ENCODE measurements around the gene GPR17. TPM values are rescaled to one million over a fixed set of nuclear protein-coding genes. Genes with fewer than 3 reads are reported as not detected.
A peak's percentile ranks its signal among the peaks of the same experiment; 100 is the strongest.

GPR17 gene
- total and polyA plus RNA-seq, 11 donors: 0.10 to 8.0 (median 0.26) TPM; not detected in 3

DNA sequence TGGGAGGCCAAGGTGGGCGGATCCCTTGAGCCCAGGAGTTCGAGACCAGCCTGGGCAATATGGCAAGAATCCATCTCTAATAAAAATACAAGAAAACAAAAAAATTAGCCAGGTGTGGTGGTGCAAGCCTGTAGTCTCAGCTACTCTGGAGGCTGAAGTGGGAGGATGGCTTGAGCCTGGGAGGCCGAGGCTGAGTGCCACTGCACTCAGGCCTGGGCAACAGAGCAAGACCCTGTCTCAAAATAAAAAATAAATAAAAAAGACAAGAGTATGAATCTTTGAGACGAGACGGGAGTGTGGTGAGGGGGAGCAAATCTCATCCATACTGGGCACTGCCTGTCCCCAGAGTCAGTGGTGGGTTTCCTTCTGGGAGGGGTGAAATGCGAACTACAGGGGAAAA lies 12.2 kb downstream of the GPR17 start:
- H3K4me1 ChIP-seq: peaks cover 30 to 99% (median 96%) of the 10 kb centered on the region in 12 donors
- no peaks in the 10 kb centered on the region for H3K9me3 ChIP-seq
- DNase-seq (peak in 1 of 5 donors; percentile 7), ATAC-seq (no peak)
- 83 to 89% (median 87%) methylated on average over 6 of the region's 6 CpGs for WGBS, 4 donors
- peaks cover 0 to 2% (median 0%) of the 10 kb centered on the region in 9 donors for H3K27me3 ChIP-seq
- peaks cover 0 to 48% (median 34%) of the 10 kb centered on the region in 9 donors for H3K36me3 ChIP-seq
- H3K4me3 ChIP-seq: no peak overlapping the region
- no peak for TF ChIP-seq POLR2A (IDR thresholded peaks at IDR 0.05)
- TF ChIP-seq, protein P1, sequence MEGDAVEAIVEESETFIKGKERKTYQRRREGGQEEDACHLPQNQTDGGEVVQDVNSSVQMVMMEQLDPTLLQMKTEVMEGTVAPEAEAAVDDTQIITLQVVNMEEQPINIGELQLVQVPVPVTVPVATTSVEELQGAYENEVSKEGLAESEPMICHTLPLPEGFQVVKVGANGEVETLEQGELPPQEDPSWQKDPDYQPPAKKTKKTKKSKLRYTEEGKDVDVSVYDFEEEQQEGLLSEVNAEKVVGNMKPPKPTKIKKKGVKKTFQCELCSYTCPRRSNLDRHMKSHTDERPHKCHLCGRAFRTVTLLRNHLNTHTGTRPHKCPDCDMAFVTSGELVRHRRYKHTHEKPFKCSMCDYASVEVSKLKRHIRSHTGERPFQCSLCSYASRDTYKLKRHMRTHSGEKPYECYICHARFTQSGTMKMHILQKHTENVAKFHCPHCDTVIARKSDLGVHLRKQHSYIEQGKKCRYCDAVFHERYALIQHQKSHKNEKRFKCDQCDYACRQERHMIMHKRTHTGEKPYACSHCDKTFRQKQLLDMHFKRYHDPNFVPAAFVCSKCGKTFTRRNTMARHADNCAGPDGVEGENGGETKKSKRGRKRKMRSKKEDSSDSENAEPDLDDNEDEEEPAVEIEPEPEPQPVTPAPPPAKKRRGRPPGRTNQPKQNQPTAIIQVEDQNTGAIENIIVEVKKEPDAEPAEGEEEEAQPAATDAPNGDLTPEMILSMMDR (IDR thresholded peaks at IDR 0.05): no peak
- intact Hi-C loops (cut with DNase I): loop anchor here in 2 of 10 donors (2.0 kb wide), 2 partner anchors 17 to 23 kb away; partner anchors contain the start of gene LIMS2 (in 1 of the 2)
- peak overlapping the region; percentile 76 to 98 (median 87) for H3K27ac ChIP-seq

GRCh38 chr2:127658641-127659407 lies 12.9 kb downstream of the GPR17 start:
- Histone ChIP-seq H3K4me3 (no peak overlapping the region), H3K9me3 (no peaks in the 10 kb centered on the region), H3K36me3 (peaks cover 0 to 44% (median 28%) of the 10 kb centered on the region in 9 donors), H3K4me1 (peaks cover 24 to 99% (median 96%) of the 10 kb centered on the region in 12 donors), H3K27ac (peak overlapping the region; percentile 76 to 98 (median 87)), H3K27me3 (peaks cover 0 to 7% (median 0%) of the 10 kb centered on the region in 9 donors)
- TF ChIP-seq POLR2A (IDR thresholded peaks at IDR 0.05): no peak
- TF ChIP-seq, protein P1 (IDR thresholded peaks at IDR 0.05): peak in 1 of 12 donors; percentile 6
- peak in 1 of 4 donors; percentile 11 for ATAC-seq
- DNase-seq: peak; percentile 29 to 83 (median 43)
- intact Hi-C loops (cut with DNase I): loop anchor here in 2 of 10 donors (2.0 kb wide), 2 partner anchors 16 to 22 kb away; partner anchors contain the start of gene LIMS2 (in 1 of the 2)
- 56 to 61% (median 59%) methylated on average over 15 to 20 of the region's 20 CpGs for WGBS, 4 donors

GRCh38 chr2:127659408-127660290 lies 13.7 kb downstream of the GPR17 start:
- Histone ChIP-seq H3K4me1 (peaks cover 24 to 99% (median 92%) of the 10 kb centered on the region in 12 donors), H3K9me3 (no peaks in the 10 kb centered on the region), H3K36me3 (peaks cover 0 to 35% (median 20%) of the 10 kb centered on the region in 9 donors), H3K4me3 (peak overlapping the region in 2 of 12 donors; percentile 12 to 13), H3K27me3 (peaks cover 0 to 15% (median 0%) of the 10 kb centered on the region in 9 donors), H3K27ac (peak overlapping the region; percentile 76 to 98 (median 87))
- TF ChIP-seq, protein P1 (IDR thresholded peaks at IDR 0.05): no peak
- TF ChIP-seq POLR2A (IDR thresholded peaks at IDR 0.05): no peak
- WGBS, 4 donors: 24 to 44% (median 38%) methylated on average over 9 to 14 of the region's 14 CpGs
- intact Hi-C loops (cut with DNase I): loop anchor here in 2 of 10 donors (2.0 kb wide), 2 partner anchors 15 to 21 kb away; partner anchors contain the start of gene LIMS2 (in 1 of the 2)
- ATAC-seq (peak; percentile 45 to 64 (median 46)), DNase-seq (peak; percentile 72 to 83 (median 74))

Data from heart left ventricle (tissue), 16 donors.